Measurements from ENCODE around the gene CASTOR1.
A peak's percentile ranks its signal among the peaks of the same experiment; 100 is the strongest.

Gene CASTOR1

DNA sequence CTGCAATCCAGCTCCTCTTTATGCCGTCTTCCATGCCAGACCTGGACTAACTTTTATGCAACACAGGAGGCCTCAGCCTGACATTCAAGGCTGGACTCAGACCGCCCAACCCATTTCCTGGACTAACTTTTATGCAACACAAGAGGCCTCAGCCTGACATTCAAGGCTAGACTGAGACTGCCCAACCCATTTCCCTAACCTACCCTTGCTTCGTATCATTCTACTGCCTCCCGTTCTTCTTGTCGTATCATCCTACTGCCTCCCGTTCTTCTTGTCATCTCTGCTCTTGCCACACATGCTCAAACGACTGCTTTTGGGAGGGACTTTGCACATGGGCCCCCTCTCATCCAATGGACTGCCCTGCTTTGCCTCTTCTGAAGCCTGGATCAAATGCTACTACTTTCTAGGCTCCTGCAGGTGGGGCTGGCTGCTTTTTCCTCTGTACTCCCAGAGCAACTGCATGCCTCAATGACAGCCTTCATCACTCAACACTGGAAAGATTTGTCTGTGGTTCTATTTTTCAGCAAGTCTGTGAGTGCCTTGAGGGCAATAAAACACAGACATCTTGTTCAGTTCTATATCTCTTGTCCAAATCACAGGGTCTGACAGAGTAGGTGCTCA is 29.6 kb upstream of the CASTOR1 start:
- DNase-seq = no peak

DNA sequence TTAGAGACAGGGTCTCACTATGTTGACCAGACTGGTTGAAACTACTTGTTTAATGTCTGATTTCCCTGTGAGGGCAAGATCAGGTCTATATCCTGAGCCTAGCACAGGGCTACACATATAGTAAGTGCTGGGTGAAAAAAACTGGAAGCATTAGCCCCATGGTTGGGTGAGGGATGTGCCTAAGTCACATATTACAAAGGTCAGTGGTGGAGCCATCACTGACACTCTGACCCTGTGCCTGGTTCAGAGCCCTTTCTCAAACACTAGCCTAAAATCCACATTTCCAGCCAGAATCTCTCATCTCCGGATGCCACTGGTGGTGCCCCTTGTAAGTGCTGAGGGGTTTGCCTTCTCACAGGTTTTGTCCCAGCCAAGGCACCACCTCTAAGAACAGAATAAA is 28.5 kb upstream of the CASTOR1 start:
- DNase-seq = no peak

DNA sequence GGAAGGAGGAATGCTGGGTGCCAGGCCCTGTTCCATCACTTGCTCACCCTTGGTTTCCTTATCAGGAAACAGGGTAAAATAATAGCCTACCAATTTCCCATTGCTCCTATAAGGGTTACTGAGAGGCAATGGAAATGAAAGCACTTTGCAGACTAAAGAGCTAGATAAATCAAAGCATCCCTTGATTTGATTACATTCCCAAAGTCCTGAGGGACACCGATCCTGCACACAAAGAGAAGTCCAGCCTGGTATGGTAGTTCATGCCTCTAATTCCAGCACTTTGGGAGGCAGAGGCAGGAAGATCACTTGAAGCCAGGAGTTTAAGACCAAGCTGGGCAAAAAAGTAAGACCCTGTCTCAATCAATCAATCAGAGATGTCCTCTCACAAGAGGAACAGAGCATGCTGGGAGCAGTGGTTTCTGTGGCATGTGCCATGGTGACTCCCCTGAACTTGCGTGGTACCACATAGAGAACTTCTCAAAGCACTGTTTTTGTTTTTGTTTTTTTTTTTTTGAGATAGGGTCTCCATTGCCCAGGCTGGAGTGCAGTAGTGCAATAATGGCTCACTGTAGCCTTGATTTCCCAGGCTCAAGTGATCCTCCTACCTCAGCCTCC is 26.8 kb upstream of the CASTOR1 start:
- no peak for DNase-seq

DNA sequence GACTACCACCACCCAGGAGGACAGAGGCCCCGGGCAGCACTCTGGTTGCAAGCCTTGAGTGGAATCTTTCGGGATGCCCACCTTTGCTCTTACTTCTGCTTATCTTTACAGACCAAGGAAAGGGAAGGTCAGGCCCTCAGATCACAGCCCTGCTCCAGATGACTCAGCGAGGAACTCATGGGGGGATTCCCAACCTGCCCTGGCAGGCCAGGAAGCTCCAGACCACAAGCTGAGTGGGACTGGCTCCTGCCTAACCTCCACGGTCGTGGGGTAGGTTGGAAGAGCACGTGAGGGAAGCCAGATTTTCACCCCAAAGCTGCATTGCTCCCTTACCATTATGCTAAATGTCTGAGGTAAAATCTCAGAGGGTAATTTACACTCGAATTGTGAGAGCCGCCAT is 25.6 kb upstream of the CASTOR1 start:
- DNase-seq = no peak

DNA sequence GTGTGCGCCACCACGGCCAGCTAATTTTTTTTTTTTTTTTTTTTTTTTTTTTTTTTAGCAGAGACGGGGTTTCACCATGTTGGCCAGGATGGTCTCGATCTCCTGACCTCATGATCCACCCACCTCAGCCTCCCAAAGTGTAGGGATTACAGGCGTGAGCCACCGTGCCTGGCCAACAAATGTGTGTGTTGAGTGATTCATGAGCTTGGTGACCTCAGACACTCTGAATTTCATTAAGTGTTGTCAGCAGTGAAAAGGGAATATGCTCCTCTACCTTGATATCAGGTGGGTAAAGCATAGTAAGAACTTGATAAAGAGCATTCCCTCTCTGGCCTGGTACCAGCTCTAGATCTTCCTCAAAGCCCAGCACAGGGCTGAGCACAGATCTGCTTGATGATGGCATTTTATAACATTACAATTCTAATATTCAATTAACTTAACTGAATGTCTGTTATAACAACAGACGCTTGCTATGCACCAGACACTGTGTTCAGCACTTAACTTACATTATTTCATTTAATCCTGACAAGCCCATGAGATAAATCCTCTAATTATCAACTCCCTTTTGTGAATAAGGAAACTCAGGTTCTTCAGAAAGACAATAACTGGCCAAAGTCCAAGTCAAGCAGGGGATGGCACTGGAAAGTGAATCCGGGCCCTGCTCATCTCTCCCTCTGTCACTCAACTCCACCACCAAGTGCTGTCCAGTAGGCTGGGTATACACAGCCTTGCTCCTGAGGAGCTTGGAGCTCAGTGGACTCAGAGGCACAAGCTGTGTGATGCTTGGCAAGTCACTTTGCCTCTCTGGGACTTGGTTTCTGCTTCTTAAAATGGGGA is 24.4 kb upstream of the CASTOR1 start:
- no peak for DNase-seq

DNA sequence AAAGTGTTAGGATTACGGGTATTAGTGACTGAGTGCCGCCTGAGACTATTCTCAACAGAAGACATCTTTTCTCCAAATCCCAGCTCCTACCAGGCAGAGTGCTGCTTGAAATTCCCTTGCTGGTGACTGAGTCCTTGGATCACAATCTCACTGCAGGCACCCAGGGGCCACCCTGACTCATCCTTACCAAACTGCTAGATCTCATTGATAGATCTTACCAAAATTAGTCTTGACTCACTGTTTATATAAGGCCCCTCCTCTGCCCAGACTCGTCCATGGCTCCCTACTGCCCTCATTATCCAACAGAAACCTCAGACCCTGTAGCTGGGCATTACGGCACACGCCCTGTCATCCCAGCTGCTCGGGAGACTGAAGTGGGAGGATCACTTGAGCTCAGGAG is 22.7 kb upstream of the CASTOR1 start:
- DNase-seq = no peak

DNA sequence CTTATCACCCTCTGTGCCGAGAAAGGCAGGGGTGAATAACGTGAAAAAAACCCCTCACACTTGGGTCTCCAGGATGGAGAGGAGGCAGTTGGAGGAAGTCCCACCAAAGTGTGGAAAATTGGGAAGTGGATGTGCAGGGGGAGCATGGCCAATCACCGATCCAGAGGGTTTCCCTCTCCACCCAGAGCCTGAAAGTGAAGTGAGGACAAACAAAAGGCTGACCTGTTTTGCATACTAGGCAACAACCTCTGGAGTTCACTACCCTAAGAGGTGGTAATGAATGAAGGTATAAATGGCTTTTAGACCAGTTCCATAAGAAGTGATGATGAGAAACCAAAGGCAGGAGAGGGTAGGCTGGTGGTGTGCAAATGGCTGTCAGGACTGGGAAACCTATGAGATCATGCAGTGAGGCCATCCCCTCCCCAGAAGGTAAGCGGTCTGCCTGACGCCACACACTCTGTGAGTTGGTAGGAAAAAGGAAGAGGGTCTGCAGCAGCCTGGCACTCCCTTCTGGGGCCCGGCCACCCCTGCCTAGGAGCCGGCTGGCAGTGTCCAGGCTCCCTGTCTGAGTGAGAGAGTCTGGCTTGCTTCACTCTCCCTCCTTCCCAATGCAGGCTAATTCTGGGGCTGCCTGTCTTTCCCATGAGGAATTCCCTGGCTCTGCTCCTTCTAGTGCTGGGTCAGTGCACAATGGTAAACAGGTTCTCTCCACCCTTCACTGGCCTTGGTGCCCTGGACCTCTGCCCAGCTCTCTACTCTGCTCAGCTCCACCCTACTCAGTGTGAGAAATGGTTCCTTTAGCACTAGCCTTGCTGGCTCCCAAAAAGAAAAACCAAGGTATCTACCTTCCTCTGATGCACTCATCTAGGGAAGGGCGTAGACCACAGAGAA is 21.8 kb upstream of the CASTOR1 start:
- DNase-seq = no peak

DNA sequence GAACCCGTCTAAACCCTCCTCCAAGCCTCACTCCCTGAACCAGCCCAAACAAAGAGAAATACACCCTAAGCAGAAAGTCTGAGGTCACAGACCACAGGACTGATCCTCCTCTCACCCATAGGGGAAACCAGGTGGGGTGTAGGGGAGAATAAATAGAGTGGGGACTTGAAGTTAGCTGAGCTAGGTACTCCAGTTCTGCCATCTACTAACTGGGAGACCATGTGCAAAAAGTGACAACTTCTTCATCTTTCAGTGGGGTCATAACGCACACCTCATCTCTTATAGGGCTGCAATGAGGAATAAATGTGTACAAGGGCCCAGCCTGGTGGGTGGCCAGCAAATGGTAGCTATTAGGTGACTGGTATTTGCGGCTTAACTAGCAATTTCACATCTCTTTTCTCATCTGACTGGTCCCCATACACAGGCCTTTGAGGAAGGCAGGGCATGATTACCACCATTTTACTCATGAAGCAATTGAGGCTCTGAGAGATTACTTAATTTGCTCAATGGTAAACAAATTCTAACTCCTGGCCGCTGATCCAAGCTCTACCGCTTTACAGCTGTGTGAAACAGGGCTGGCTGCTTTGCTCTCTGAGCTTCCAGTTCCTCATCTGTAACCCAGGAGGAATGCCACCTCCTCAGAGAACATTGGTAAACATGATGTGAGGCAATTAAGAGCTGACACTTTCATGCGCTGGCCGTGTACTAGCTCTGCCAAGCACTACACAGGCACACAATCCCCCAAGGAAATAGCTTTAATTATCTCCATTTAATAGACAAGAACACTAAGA is 20.8 kb upstream of the CASTOR1 start:
- DNase-seq = no peak

DNA sequence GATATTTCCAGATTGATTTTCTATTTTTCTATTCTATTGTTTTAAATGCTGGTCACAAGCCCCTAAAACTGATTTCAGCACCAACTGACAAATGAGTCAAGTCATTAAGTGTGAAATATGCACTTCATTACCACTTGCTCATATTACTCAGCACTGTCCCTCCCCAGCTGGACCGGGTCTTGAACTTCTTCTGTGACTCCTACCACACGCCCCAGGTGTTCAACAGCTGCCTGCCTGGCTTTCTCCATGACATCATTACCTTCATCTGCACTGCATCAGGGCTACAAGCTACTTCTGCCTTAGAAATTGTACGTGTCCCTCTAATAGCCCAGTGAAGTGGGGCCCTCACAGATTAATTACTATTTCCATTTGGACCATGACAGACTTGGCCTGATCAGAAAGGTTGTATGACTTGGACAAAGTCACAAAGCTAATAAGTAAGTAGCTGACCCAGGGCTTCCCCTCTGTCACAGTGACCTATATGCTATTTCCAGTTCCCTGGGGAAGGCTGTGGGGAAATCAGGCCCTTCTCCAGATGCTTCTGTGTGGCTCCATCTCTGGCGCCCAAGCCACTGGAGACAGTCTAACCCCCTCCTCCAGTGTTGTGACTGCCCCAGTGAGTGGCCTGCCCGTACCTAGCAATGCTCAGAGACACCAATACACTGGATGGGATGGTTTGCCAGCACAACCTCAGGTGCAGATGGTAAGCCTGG is 19.4 kb upstream of the CASTOR1 start:
- DNase-seq = no peak

DNA sequence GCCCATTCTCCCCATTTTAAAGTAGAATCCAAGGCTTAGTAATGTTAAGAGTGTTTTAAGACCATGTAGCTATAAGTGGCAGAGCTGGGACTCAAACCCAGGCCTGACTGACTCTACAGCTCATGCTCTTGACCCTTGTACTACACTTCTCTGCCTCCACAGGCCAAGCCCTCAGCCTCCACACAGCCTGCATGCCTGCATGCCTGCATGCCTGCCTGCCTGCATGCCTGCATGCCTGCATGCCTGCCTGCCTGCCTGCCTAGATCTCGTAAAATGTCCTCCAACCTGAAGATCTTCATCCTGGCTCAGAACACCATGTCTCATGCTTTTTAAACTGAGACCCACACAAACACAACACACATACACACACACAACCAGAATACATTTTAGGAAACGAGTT is 18.8 kb upstream of the CASTOR1 start:
- no peak for DNase-seq

DNA sequence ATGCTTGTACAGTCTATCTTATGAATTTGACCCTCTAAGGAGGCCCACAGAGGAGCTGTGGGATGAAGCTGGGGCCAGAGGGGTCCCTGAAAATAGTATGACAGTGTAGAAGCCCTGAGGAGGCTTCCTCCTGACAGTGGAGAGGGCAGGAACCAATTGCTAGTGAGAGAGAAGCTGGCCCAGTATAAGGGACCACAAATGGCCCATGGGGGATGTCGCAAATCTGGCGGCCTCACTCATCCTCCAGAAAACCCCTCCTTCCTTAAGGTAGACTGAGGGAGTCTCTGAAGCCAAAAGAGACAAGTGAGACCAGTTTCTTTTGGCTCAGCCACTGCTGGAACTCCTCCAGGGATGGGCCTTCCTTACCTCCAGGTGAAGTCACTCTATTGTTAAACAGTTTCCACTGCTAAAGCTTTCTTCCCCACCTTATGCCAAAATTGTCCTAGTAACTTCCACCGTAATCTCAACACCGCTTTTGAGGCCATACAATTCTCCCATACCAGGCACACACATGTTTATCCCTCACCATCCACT is 17.8 kb upstream of the CASTOR1 start:
- DNase-seq = no peak

DNA sequence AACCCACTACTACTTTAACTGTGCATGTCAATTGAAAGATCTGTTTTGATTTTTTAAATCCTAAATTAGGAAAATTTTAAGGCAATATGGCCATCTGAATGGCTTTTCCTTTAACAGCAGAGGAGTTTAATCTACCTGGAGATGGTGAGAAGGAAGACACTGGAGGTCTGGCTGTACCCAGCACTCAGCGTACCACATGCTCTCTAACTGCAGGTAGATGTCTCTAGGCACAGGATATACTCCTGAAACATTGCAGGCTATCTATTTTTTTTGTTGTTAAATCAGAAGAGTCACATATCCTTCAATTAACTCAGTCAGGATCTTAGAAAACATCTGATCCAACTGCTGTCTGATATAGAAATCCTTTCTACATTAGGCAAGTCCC is 17.3 kb upstream of the CASTOR1 start:
- no peak for DNase-seq

DNA sequence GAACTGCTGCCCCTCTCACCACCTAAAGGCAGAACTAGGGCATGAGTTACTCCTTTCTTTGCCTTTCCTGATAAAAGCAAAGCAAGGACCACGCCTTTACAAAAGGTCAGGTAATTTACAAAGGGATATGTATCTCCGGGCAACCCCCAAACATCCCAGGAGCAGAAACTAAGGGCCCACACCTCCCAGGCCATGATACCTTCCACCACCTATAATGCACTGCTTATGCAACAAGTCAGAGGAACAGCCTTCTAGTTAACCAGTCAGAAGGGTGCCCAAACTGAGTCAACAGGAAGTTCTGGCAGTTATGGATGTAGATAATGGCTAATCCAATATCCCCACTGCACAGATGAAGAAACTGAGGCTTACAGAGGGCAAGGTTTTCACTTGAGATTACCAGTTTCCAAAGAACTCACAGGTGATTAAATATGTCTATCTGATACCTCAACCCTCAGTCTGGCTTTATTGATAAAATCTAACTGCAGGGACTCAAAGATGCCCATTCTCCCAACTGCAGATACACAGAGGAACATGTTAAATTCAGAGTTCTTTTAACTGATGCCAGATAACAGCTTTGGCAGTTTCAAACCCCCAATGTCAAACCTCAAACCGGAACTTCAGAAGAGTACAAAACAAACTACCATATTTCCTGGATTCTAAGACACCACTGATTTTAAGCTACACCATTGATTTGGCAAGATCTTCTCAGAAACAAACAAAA is 16.8 kb upstream of the CASTOR1 start:
- no peak for DNase-seq

DNA sequence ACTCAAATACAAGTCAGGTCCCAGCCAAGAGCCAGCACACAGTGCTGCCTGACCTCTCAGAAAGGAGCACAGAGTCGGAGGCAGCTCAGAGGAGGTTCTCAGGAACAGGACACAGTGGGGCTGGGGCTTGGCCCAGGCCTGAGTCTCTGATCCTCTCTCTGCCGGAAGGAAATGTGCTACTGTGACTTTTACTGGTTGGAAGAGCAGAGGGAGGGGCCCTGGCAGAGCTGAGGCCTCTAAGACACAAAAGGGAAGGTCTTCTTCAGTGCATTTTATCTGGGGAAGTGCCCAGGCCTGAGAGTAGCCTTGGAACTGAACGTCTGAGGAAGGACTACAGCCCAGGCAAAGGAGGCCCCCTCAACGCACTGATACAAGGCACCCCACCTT is 16.2 kb upstream of the CASTOR1 start:
- no peak for DNase-seq

DNA sequence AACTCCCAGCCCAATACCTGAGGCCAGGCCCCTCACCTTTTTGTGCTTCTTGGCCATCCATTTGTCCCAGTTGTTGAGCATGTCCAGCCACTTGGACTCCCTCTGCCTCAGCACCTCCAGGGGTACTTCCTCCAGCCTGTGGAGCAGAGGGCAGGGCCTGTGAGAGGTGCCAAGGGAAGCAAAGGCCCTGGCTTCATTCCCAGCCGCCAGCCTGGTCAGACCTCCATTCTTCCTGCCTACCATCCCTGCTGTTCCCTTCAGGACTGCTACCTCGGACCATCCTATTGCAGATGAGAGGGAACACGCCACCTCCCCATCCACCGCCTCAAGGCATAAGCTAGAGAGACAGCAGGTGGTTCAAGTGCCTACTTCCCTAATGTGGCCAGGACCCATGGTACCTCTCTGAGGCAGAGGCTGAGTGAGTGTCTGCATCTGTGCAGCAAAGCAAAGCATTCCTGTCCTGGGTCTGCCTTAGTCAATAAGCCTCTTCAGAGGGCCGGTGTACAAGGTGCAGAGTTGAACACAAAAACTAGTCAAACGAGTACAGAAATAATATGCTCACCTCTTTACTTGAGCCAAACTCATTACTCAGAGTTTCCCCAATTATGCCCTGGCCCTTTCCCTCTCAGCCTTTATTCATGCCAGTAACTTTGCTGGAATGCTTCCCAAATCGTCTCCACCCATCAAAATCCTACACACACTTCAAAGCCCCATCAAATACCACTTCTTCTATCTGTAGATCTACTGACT is 15.4 kb upstream of the CASTOR1 start:
- no peak for DNase-seq

DNA sequence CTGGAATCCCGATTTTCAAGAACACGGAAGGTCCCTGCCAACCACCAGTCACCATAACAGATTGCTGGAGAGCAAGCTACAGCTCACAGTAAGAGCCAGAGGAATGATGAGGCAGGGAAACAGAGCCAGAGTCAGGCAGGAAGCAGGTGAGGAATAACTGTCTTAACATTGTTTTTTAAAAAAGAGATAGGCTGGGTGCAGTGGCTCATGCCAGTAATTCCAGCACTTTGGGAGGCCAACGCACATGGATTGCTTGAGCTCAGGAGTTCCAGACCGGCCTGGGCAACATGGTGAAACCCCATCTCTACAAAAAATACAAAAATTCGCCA is 13.5 kb upstream of the CASTOR1 start:
- no peak for DNase-seq

DNA sequence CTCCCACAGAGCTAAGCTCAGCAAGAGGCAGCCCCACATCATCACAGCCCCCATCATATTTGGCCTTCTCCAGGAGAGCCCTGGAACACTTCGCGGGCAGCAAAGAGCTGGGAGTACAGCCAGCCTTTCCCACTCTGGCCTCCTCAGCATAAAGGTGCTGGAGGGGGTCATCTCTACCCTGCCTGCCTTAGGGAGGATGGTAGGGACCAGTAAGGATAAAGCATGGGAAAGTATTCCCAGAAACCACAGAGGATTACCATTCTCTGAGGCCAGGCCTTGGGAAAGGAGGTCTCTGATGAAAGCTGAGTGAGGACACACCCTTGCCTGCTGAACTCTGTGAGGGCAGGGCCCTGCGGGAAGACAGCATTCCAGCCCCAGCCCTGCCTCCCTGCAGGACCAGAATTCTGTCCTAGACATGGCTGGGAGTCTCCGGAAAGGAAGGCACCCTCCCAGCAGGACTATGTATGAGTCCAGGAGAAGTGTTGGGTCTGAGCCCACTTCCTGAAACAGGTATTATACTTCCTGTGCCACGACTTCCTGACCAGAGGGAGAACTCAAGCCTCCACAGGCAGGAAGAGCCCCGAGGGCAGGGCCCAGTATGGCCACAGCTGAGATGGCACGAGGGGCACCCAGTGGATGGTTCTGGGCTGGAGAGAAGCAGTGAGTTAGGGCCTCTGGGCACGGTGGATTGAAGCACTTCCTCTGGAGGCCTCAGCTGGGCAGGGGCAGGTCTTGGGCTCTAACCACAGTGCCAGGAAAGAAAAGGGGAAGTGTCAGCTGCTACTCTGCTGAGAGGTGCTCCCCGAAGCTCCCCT is 12.9 kb upstream of the CASTOR1 start:
- no peak for DNase-seq

DNA sequence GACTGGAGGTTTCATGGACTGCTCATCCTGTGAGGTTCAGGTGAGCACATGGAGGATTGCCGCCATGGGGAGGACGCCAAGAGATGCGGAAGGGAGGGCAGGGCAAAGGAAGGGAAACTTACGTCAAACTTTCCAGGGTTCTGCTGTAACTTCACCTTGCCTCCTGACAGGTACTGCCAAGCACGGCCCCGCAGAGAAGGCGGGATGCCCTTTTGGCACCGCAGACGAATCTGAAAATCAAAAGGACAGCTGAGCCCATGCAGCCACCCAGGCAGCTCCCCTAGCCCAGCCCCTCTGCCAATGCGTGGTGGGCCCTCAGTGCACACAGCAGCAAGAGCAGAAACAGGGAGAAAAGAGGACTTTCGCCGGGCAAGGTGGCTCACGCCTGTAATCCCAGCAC is 10.0 kb upstream of the CASTOR1 start:
- DNase-seq = no peak

DNA sequence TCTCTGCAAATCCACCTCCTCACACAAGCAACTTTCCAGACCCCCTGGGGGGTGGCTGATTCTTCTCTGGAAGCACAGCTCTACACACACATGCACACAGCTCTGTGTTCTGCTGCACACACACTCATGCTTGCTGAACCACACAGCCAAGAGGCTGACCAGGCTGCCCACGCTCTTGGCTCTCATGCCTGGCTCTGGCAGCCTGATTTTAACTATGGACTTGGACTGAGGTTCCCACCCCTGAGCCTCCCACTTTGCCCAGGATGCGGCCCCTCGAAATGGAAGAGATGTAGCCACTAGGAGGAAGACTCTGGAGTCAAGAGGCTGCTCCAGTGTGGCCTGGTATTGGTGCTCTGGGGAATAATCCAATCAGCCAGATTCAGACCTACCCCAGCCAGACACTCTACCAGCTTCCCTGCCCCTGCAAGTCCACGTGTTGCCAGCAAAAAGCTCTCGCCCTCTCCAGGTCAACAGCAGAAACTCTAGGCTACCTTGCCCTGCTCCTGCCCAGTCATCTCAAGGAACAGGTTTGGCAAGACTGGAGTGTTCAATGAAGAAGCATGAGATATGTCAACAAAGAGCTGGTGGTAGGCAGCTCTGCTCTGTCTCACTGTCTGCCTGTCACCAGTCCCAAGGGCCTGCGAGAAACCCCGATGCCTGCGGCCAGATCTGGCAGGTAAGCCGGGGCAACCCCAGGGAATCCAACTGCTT is 8.8 kb upstream of the CASTOR1 start:
- DNase-seq = peak; percentile 19

All from NCI-H82 (cell line).